Activated CD8-positive, alpha-beta memory T cell treated with anti-CD3 and anti-CD28 coated beads for 36 hours (primary cell): ENCODE results near the gene CCS. TPM values are rescaled to one million over a fixed set of nuclear protein-coding genes. Genes with fewer than 3 reads are reported as not detected.
"Not testable (repeated sequence)": the region's sequence is repeated elsewhere in the genome, so short reads cannot be mapped to it uniquely, and the experiment has no call there.

Source experiments
- CTCF ChIA-PET: fragments of 350-600 bp; sonication (Branson Sonifier 250); formaldehyde crosslinking; loops from one replicate; lab custom pipeline; 2021; ENCODE audit warnings: antibody characterized with exemption; lab: Charles Lee
- POLR2A ChIA-PET: fragments of 350-600 bp; sonication (Branson Sonifier 250); formaldehyde crosslinking; loops from one replicate; lab custom pipeline; 2021; ENCODE audit warnings: antibody characterized with exemption; lab: Charles Lee
- total RNA-seq, 2 experiments: library from RNA; stranded (reverse); gene quantifications; one replicate each; pipeline ENCODE4 v1.2.3, GENCODE V29; 2021

CCS gene
- total RNA-seq, 2 experiments from 2014 or later, result 24.6 to 25.4 TPM

DNA sequence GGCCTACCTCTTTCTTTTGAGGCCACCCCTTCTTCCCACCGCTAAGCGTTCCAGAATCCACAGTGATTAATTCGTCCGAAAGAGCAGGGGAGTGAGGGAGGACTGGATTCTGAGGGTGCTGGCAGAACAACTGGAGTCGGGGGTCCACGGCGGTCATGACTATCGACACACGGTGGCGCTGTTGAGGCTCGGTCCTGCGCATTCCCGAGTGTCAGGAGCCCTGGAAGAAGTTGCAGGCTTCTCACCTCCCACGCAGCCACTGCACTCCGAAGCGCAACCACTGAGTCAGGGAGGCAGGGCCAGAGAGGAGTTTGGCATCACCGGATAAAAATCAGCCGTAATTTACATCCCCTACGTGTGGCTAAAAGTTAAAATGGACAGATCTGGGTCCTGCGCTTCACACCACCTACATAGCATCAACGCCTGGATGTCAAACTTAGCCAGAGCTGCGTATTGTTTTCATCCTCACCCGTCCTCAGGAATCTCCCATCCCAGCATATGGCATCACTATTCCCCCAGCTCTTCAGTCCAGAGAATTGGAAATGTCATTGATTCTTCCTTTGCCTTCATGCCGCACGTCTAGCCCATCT lies 13.9 kb upstream of the CCS start:
- POLR2A ChIA-PET, result interaction anchor here (0.7 kb wide), 1 partner anchor 227 kb away, joined by 3 read pairs; no protein-coding TSS in a partner anchor
- CTCF ChIA-PET, result interaction anchor here (0.7 to 2.6 kb wide), 8 partner anchors 9 to 113 kb away, joined by 3 to 22 read pairs (median 4); partner anchors contain the start of genes PELI3, RBM4 and RBM4B

- ChIA-PET CTCF (interaction anchor here (0.9 to 2.6 kb wide), 3 partner anchors 11 to 97 kb away, joined by 3 to 17 read pairs (median 9); partner anchors contain the start of genes CCDC87 and RBM4B), POLR2A (no interaction called here)
Observed at GRCh38 chr11:66580803-66581202, 12.2 kb upstream of the CCS start.

GRCh38 chr11:66581261-66581660 lies 11.7 kb upstream of the CCS start:
- POLR2A ChIA-PET, result no interaction called here
- CTCF ChIA-PET, result interaction anchor here (0.9 to 2.6 kb wide), 3 partner anchors 11 to 97 kb away, joined by 3 to 17 read pairs (median 9); partner anchors contain the start of genes CCDC87 and RBM4B

DNA sequence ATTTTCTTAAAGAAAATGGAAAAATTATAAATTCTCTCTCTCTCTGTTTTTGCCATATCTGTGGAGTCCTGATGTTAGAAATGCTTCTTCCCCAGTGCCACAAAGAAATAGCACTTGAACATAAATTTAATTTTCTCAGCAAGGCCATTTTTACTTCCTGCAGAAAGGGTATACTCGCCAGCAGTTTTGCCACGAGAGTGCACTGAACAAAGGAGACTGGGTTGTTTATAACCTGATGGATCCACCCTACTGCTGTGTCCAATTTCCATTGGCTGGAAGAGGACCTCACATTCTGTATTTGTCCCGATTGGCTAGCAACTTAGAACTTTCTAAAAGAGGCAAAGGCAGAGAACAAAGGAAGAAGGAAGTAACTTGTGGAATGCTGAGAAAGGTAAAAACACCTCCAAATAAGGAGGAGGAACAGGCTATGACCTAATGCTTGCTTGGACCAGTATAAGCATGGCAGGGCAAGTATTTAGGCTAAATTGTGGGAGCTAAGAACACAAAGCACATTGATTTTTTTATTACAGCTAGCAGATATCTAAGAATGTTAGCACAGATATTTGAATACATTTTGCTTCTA lies 10.3 kb upstream of the CCS start:
- CTCF ChIA-PET, POLR2A ChIA-PET: not testable (repeated sequence)

DNA sequence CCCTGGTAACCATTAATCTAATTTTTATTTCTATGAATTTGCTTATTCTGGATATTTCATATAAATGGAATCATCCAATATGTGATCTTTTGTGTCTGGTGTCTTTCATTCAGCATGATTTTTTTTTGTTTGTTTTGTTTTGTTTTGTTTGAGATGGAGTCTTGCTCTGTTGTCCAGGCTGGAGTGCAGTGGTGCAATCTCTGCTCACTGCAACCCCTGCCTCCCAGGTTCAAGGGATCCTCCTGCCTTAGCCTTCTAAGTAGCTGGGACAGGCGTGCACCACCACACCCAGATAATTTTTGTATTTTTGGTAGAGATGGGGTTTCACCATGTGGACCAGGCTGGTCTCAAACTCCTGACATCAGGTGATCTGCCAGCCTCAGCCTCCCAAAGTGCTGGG lies 7.5 kb upstream of the CCS start:
- CTCF ChIA-PET, result interaction anchor here (1.2 kb wide), 1 partner anchor 93 kb away, joined by 4 read pairs; no protein-coding TSS in a partner anchor
- POLR2A ChIA-PET, result not testable (repeated sequence)

- POLR2A ChIA-PET, result no interaction called here
- CTCF ChIA-PET, result interaction anchor here (1.2 kb wide), 1 partner anchor 93 kb away, joined by 4 read pairs; no protein-coding TSS in a partner anchor
Observed at GRCh38 chr11:66586136-66586535, 6.8 kb upstream of the CCS start.

DNA sequence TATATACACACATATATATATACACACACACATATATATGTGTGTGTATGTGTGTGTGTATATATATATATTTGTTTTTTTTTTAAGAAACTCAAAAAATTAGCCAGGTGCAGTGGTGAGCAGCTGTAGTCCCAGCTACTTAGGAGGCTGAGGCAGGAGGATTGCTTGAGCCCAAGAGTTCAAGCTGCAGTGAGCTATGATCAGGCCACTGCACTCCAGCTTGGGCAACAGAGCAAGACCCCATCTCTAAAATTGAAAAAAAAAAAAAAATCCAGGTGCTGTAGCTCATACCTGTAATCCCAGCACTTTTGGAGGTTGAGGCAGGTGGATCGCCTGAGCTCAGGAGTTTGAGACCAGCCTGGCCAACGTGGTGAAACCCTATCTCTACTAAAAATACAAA lies 3.7 kb upstream of the CCS start:
- POLR2A ChIA-PET, result interaction anchor here (0.6 kb wide), 1 partner anchor 23 kb away, joined by 5 read pairs; no protein-coding TSS in a partner anchor
- CTCF ChIA-PET, result not testable (repeated sequence)

DNA sequence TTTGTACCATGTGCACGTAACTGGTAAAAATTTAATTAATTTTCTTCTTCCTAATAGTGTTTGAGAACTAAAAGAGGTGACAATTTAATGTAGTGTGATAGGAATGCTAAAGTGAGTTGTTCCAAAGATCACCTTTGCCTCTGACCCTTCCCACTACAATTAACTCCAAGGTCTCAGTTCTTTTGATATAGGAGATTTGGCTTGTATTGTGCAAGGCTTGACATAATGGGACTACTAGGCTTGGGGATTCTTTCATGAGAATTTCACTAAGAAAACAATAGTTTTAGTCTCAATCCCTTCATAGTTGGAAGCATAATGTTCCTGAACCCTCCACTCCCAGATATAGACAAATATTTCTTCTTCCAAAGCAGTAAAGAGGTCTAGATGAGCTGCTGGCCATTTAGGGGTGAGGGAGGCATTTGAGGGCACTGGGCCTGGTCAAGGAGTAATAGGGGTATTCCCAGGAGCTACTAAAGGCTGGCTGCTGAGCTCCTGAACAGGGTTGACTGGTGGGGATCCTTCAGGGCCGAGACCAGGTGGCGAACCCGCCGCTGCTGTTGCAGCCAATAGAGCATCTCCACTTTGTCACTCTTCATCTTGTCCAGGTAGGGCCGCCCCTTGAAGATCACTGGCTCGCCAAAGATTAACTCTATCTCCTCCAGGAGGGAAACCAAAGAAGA lies 2.8 kb upstream of the CCS start:
- ChIA-PET POLR2A (interaction anchor here (0.6 kb wide), 1 partner anchor 22 kb away, joined by 5 read pairs; no protein-coding TSS in a partner anchor), CTCF (interaction anchor here (1.0 to 5.1 kb wide), 2 partner anchors 11 to 88 kb away, joined by 4 to 31 read pairs; partner anchors contain the start of gene RBM4B)

DNA sequence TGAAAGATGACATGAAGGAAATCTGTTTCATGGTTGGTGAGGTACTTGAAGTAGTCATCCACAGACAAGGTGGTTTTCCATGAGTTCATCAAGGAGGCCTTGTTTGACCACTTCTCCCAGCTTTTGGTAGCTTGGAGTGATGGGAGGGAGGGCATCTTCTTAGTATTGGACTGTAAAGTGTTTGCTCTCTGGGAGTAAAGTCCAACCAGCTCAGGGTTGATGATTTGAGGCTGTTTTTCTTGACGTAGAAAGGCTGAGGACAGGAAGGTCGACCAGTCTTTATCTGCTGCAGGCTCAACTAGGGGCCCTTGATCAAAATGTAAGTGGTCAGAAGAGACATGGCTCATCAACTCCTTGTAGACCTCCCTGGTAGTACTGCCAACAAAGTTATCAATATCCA lies 1.8 kb upstream of the CCS start:
- ChIA-PET CTCF (interaction anchor here (1.0 to 5.1 kb wide), 2 partner anchors 12 to 87 kb away, joined by 4 to 31 read pairs; partner anchors contain the start of gene RBM4B), POLR2A (interaction anchor here (1.7 kb wide), 1 partner anchor 26 kb away, joined by 5 read pairs; no protein-coding TSS in a partner anchor)

DNA sequence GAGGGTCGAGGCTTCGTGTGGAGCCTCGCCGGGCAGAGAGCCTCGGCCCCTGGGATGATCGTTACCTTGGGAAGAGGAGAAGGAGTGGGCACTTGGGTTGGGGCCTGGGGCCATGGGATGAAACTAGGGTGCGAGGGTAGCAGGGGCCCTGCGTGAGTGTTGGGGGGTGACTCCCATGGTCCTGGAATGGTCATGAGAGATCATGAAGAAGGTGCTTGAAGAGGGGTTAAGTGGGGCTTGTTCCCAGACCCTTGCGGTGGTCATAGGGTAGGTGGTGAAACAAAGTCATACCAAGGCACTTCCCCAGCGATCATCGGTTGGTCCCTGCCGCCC lies 284 bp downstream of the CCS start:
- POLR2A ChIA-PET, result interaction anchor here (1.1 to 1.7 kb wide), 3 partner anchors 22 to 84 kb away, joined by 3 to 7 read pairs (median 5); partner anchors contain the start of genes RBM4 and RBM4B
- CTCF ChIA-PET, result interaction anchor here (1.1 to 5.1 kb wide), 2 partner anchors 44 to 85 kb away, joined by 5 to 31 read pairs; partner anchors contain the start of gene RBM4B

DNA sequence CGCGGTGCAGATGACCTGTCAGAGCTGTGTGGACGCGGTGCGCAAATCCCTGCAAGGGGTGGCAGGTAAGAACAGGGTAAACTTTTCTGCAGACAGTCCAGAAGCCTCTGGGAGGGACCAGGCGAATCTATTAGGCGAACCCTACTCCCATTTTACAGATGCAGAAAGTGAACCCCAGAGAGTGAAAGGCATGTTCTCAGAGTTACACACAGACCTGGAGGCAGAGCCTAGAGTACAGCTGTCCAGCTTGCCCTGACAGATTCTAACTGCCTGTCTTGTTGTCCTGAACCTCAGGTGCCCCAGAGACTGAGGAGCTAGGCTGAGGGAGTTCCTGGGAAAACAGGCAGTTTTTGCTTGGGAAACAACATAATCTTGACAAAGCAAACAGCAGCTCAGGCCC lies 665 bp downstream of the CCS start:
- CTCF ChIA-PET, result interaction anchor here (0.6 to 5.1 kb wide), 2 partner anchors 78 to 84 kb away, joined by 3 to 31 read pairs; partner anchors contain the start of gene RBM4B
- POLR2A ChIA-PET, result interaction anchor here (1.7 to 2.4 kb wide), 2 partner anchors 23 to 46 kb away, joined by 5 to 7 read pairs; partner anchors contain the start of genes RBM14 and RBM4

- POLR2A ChIA-PET, result interaction anchor here (0.5 to 2.4 kb wide), 2 partner anchors 21 to 24 kb away, joined by 7 to 9 read pairs; partner anchors contain the start of gene RBM14
- CTCF ChIA-PET, result interaction anchor here (1.2 to 5.1 kb wide), 2 partner anchors 16 to 82 kb away, joined by 3 to 31 read pairs; partner anchors contain the start of gene RBM4B
Observed at GRCh38 chr11:66595245-66595904, 2.4 kb downstream of the CCS start.

DNA sequence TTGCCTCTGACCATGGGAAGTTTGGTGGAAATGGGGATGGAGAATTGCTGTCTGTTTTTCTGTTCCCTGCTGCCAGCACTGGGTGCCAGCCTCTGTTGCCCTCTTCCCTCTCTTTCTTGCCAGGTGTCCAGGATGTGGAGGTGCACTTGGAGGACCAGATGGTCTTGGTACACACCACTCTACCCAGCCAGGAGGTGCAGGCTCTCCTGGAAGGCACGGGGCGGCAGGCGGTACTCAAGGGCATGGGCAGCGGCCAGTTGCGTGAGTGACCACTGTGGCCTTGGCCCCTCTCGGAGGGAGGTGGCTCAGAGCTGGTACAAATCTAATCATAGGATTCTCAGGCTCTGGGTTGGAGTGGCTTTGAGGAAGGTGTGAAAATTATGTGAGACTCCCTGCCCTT lies 6.0 kb downstream of the CCS start:
- POLR2A ChIA-PET, result no interaction called here
- CTCF ChIA-PET, result no interaction called here

GRCh38 chr11:66600219-66600618 lies 7.2 kb downstream of the CCS start:
- CTCF ChIA-PET, result no interaction called here
- POLR2A ChIA-PET, result interaction anchor here (0.5 kb wide), 1 partner anchor 16 kb away, joined by 6 read pairs; the partner anchor contains the start of gene RBM14

DNA sequence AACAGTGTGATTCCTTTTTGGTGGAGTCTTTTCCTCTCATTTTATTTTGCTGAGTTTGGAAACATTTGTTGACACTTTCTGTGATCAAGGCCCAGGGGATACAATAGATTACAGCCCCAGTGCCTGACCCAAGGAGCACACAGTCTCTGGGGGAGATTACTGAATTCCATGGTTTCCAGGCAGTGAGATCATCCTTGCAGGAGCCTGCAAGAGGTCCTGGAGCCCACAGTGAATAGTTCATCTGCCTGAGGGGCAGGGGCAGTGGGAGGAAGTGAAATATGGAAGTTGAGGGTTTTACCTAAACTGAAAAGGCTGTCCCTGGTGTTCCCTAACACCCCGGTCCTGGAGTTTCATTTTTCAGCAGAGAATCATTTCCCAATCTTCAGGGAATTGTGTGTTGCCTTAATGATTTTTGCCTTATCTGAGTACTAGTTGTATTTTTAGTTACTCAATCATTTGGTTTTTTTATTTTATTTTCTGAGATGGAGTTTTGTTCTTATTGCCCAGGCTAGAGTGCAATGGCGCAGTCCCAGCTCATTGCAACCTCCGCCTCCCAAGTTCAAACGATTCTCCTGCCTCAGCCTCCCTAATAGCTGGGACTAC lies 7.7 kb downstream of the CCS start:
- CTCF ChIA-PET, result no interaction called here

DNA sequence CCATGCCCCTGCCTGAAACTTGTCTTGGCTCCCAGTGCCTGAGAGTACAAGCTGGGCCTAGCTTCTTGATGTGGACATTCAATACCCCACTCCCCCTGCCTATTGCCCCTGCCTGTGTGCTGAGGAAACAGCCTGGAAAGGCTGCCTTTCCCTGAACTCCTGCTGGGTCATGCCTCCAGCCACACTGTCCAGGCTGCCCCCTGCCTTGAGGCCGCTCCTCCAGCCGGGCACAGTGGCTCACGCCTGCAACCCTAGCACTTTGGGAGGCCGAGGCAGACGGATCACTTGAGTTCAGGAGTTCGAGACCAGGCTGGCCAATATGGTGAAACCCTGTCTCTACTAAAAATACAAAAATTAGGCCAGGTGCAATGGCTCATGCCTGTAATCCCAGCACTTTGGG lies 10.1 kb downstream of the CCS start:
- ChIA-PET POLR2A (interaction anchor here (0.6 kb wide), 1 partner anchor 86 kb away, joined by 3 read pairs; no protein-coding TSS in a partner anchor), CTCF (interaction anchor here (0.5 kb wide), 1 partner anchor 280 kb away, joined by 3 read pairs; no protein-coding TSS in a partner anchor)

More for the DNA sequence above, 7.7 kb downstream of the CCS start:
- POLR2A ChIA-PET, result interaction anchor here (0.5 kb wide), 1 partner anchor 16 kb away, joined by 6 read pairs; the partner anchor contains the start of gene RBM14

GRCh38 chr11:66604155-66604554 lies 11.2 kb downstream of the CCS start:
- CTCF ChIA-PET, result no interaction called here
- POLR2A ChIA-PET, result no interaction called here

DNA sequence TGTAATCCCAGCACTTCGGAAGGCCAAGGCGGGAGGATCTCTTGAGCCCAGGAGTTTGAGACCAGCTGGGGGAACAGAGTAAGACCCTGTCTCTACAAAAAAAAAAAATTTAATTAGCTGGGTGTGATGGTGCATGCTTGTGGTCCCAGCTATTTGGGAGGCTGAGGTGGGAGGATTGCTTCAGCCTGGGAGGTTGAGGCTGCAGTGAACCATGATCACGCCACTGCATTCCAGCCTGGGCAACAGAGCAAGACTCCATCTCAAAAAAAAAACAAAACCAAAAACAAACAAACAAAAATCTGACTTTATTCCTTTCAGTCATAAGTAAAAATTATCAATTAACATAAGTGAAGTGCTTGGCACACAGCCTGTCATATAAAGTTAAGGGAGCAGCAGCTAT lies 13.6 kb downstream of the CCS start:
- POLR2A ChIA-PET, CTCF ChIA-PET: not testable (repeated sequence)
